GM19023 (cell line): ENCODE measurements around the gene DENND4A.
"Not testable (repeated sequence)": the region's sequence is repeated elsewhere in the genome, so short reads cannot be mapped to it uniquely, and the experiment has no call there.

Source experiments
- ATAC-seq: cut with Tn5 transposase; IDR thresholded peaks from one replicate; pipeline ENCODE4 v1.9.1; 2021; ENCODE audit warnings: mild to moderate bottlenecking, moderate library complexity; ENCODE audit not compliant: unreplicated experiment

The DENND4A gene

GRCh38 chr15:65789759-65790425 is 2.2 kb downstream of the DENND4A start:
- ATAC-seq, result no peak

DNA sequence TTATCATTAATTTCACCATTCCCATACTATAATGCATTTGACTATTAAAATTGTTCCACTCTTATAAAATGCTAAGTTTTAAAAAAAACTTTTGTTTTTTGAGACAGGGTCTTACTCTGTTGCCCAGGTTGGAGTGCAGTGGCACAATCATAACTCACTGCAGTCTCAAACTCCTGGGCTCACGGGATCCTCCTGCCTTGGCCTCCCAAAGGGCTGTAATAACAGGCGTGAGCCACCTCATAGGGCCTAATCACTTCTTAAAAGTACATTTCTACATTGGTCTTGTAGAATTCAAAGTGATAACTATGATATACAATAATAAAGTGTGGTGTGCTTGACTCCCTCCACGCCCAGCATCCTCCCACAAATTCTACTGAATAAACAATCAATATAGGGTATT is 3.0 kb downstream of the DENND4A start:
- no peak for ATAC-seq

GRCh38 chr15:65787260-65787659 is 4.8 kb downstream of the DENND4A start:
- ATAC-seq, result no peak

DNA sequence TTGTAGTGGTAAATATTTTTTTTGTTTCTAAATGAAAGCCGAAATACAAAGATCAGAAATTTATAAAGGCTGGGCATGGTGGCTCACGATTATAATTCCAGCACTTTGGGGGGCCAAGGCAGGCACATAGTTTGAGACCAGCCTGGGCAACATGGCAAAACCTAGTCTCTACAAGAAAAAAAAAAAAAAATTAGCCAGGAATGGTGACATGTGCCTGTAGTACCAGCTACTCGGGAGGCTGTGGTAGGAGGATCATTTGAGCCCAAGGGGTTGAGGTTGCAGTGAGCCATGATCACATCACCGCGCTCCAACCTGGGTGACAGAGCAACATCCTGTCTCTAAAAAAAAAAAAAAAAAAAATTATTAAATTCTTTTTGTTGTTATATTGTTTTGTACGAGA is 6.9 kb downstream of the DENND4A start:
- no peak for ATAC-seq

DNA sequence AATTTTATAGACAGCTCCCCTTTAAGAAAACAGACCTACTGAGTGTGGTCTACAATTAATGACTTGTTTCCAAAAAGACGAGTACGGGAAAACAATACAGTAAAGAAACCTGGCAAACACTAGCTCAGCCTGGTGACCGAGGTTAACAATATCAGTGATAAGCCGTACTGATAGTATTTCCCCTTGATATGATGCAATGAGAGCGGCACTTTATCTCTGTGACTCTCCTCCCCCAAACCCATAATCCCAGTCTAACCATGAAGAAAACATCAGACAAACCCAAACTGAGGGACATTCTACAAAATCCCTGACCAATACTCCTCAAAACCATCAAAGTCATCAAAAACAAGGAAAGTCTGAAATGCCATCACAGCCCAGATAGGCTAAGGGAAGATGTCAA is 8.2 kb downstream of the DENND4A start:
- ATAC-seq, result no peak

GRCh38 chr15:65782096-65782495 is 10.0 kb downstream of the DENND4A start:
- no peak for ATAC-seq

- not testable (repeated sequence) for ATAC-seq
Measured at GRCh38 chr15:65778701-65779100, 13.4 kb downstream of the DENND4A start.

- no peak for ATAC-seq
Measured at GRCh38 chr15:65778269-65778668, 13.8 kb downstream of the DENND4A start.

DNA sequence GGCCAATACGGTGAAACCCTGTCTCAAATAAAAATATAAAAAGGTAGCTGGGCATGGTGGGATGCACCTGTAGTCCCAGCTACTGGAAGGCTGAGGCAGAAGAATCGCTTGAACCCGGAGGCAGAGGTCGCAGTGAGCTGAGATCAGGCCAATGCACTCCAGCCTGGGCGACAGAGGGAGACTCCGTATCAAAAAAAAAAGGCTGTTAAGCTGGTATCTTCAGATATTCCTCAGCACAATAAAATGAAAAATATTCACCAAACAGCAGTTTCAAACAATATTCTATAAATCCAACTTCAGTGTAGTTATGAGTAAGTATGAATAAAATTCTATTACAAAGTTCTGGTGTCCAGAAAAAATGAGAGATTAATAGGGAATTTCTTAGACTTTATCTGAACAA is 14.2 kb downstream of the DENND4A start:
- no peak for ATAC-seq

GRCh38 chr15:65777053-65777452 is 15.0 kb downstream of the DENND4A start:
- no peak for ATAC-seq

DNA sequence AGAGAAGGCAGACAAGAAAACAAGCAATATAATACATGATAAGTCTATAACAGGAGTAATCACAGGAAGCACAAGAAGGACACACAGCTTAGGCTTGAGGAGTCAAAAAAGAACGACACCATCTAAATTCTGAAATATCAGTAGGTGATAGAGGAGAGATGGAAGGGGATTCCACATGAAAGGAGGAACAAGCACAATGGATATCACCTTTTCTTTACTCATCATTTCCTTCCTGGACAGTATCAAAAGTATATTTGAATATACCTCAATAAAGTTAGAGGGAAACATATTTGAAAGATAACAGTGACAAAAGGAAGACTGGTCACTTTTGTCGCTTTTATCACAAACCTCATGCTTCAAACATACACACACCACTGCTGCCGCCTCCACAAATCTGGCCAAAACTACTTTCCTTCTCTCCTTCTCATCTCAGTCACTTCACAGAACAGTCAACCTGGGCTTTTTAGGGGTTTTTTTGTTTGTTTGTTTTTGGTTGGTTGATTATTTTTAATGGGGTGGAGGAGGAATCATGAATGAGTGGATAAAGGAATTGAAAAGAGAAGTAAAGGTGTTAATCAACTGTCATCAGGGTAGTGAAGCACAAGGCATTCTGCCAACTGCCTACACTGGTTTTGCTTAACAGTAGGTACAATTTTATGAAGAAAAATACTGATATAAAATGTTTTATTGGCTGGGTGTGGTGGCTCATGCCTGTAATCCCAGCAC is 18.5 kb downstream of the DENND4A start:
- peak; percentile 58 for ATAC-seq

DNA sequence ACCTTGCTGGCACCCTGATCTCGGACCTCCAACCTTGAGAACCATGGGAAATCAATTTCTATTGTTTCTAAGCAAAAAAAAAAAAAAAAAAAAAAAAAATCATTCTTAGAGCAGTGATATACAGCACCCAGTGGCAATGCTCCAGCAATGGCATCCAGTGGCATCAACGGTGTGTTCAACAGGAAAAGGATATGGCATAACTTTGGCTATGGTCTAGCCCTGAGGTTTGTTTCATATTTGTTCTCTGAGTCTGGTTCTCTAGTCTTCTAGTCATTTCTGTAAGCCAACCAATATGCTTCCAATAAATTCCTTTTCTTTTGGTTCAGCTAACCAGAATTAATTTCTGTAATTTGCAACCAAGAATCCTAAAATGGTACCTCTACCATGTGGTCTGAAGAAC is 19.2 kb downstream of the DENND4A start:
- ATAC-seq, result no peak

DNA sequence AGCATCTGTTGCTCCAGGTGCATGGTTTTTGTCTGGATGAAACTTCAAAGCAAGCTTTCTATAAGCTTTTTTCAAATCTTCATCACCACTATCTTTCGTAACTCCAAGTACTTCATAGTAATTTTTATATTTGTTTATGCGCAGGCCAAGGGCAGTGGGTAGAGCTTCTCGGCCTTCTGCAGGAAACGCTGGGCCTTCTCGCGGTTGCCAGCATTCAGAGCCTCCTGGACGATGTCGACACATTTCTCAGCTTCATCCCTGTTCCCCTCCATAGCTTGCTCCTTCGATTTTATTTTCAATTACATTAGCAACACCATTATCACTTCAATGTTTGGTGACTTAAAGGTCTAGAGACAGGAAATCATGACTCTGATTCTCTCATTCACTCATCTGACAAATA is 20.2 kb downstream of the DENND4A start:
- no peak for ATAC-seq

GRCh38 chr15:65769482-65769881 is 22.6 kb downstream of the DENND4A start:
- ATAC-seq, result no peak

DNA sequence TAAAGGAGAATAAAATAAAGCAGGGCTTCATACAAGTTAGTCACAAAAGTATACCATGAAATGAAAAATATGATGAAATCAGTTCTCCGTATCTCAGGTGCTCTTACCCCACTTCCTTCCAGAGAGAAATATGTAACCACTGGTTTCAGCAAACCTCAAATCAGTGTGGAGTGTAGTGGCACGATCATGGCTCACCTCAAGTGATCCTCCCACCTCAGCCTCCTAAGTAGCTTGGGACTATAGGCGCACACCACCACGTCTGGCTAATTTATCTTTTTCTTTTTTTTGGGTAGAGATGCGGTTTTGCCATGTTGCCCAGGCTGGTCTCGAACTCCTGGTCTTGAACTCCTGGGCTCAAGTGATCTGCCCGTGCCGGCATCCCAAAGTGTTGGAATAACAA is 24.2 kb downstream of the DENND4A start:
- ATAC-seq, result no peak

- ATAC-seq, result no peak
Measured at GRCh38 chr15:65767264-65767595, 24.9 kb downstream of the DENND4A start.

GRCh38 chr15:65766422-65767263 is 25.4 kb downstream of the DENND4A start:
- no peak for ATAC-seq

DNA sequence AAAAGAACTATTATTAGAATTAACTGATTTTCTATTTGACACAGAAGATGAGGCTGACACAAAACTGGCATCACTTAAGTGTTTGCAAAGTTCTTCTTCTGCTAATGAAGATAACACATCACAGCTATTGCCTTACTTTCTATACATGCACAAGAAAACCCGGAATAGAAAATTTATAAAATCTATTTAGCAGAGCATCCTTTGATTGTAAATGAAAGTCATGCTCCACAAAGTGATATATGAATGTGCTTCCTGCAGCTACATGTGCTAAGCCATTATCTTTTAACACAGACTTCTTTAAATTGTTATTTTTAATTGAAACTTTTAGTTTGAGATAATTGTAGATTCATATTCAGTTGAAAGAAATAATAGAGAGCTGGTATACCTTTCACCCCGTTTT is 27.0 kb downstream of the DENND4A start:
- ATAC-seq, result no peak

DNA sequence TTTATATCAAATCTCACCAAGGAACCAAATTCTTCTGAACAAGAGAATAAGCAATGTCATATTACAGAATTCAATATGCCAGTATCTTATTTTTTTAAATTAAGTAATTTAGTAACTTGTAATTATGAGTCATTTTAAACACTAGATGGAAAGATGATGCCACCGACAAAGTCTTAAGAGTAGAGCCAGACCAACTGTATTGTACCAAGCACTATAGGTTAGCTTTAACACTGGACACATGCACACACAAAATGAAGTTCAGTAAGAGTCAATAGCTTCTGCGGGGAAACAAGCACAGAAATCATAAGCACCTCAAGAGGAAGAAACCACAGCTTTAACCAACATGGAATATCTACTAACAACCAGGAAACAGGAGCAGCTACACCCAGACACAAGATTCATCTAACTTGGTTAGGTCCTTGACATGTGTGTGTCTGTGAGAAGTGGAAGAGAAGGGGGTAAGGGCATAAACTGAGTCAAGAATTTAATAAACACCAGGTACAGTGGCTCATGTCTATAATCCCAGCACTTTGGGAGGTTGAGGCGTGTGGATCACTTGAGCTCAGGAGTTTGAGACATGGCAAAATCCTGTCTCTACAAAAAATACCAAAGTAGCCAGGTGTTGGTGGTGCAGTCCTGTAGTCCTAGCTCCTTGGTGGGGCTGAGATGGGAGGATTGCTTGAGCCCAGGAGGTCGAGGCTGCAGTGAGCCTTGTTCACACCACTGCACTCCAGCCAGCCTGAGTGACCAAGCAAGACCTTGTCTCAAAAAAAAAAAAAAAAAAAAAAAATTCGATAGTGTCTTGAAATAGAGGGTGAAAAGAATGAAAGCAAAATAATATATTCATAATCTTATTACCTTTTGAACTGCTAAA is 28.9 kb downstream of the DENND4A start:
- no peak for ATAC-seq

GRCh38 chr15:65762399-65762798 is 29.7 kb downstream of the DENND4A start:
- ATAC-seq, result no peak
